Measurements from ENCODE around the gene CDH4. TPM values are rescaled to one million over a fixed set of nuclear protein-coding genes. Genes with fewer than 3 reads are reported as not detected.

The CDH4 gene
- total RNA-seq, 1 experiment from 2014 or later = not detected

GRCh38 chr20:61778495-61778863, 526.4 kb downstream of the CDH4 start:
- in situ Hi-C loops (cut with HindIII; ENCODE audit: low pct_unique_long_range_greater_than_20kb, low sequenced_read_pairs) (no loop called here), intact Hi-C loops (cut with micrococcal nuclease; ENCODE audit: unreplicated experiment) (no loop called here)
- H3K36me3 ChIP-seq (ENCODE audit: control insufficient read depth, insufficient read depth, low read length) = no peaks in the 10 kb centered on the region
- peaks cover 12% of the 10 kb centered on the region; the same call in 1 of the 2 replicates for H3K27me3 ChIP-seq (ENCODE audit: control insufficient read depth, insufficient read depth, low read length)
- no peaks in the 10 kb centered on the region for H3K9me3 ChIP-seq (ENCODE audit: control insufficient read depth, insufficient read depth, low read depth, low read length)
- H3K27ac ChIP-seq (ENCODE audit: low read length) = no peak overlapping the region
- no peaks in the 10 kb centered on the region for H3K4me1 ChIP-seq (ENCODE audit: control insufficient read depth, insufficient read depth, low read length)
- DNase-seq (ENCODE audit: low read depth, low spot score) (no peak), ATAC-seq (no peak)
- CTCF ChIA-PET = no interaction called here
- H3K4me3 ChIP-seq (ENCODE audit: low read depth in 2 of 2, low read length in 2 of 2) = no peak overlapping the region
- no peak for TF ChIP-seq TCF7L2 (IDR thresholded peaks at IDR 0.05; ENCODE audit: low read depth, low read length)
- no peak for TF ChIP-seq REST (IDR thresholded peaks at IDR 0.05; ENCODE audit: insufficient read depth in 1 of 2, low read depth in 2 of 2, low read length in 1 of 2)
- no peak for TF ChIP-seq SIN3A (IDR thresholded peaks at IDR 0.05; ENCODE audit: borderline replicate concordance, insufficient read depth, low read depth, low read length)
- TF ChIP-seq CTCF (IDR thresholded peaks at IDR 0.05) = no peak
- TF ChIP-seq POLR2AphosphoS5 (IDR thresholded peaks at IDR 0.05; ENCODE audit: low read depth, low read length) = no peak
- BruUV-seq (replicated peaks) = no TSS peak
- POLR2A ChIA-PET = no interaction called here

GRCh38 chr20:61779176-61779965, 527.3 kb downstream of the CDH4 start:
- TF ChIP-seq CTCF (IDR thresholded peaks at IDR 0.05) = no peak
- no peak for TF ChIP-seq SIN3A (IDR thresholded peaks at IDR 0.05; ENCODE audit: borderline replicate concordance, insufficient read depth, low read depth, low read length)
- no peak for TF ChIP-seq POLR2AphosphoS5 (IDR thresholded peaks at IDR 0.05; ENCODE audit: low read depth, low read length)
- no peak for TF ChIP-seq REST (IDR thresholded peaks at IDR 0.05; ENCODE audit: insufficient read depth in 1 of 2, low read depth in 2 of 2, low read length in 1 of 2)
- TF ChIP-seq TCF7L2 (IDR thresholded peaks at IDR 0.05; ENCODE audit: low read depth, low read length) = no peak
- in situ Hi-C loops (cut with HindIII; ENCODE audit: low pct_unique_long_range_greater_than_20kb, low sequenced_read_pairs) = no loop called here

More at GRCh38 chr20:61779176-61779965, 527.3 kb downstream of the CDH4 start:
- no peak overlapping the region for H3K27ac ChIP-seq (ENCODE audit: low read length)
- peaks cover 12% of the 10 kb centered on the region; the same call in 1 of the 2 replicates for H3K27me3 ChIP-seq (ENCODE audit: control insufficient read depth, insufficient read depth, low read length)
- H3K4me1 ChIP-seq (ENCODE audit: control insufficient read depth, insufficient read depth, low read length) = no peaks in the 10 kb centered on the region
- no TSS peak for BruUV-seq (replicated peaks)
- CTCF ChIA-PET = no interaction called here
- intact Hi-C loops (cut with micrococcal nuclease; ENCODE audit: unreplicated experiment) = no loop called here
- DNase-seq (ENCODE audit: low read depth, low spot score) = no peak
- no peak for ATAC-seq
- no peak overlapping the region for H3K4me3 ChIP-seq (ENCODE audit: low read depth in 2 of 2, low read length in 2 of 2)
- H3K36me3 ChIP-seq (ENCODE audit: control insufficient read depth, insufficient read depth, low read length) = no peaks in the 10 kb centered on the region
- no peaks in the 10 kb centered on the region for H3K9me3 ChIP-seq (ENCODE audit: control insufficient read depth, insufficient read depth, low read depth, low read length)
- POLR2A ChIA-PET = no interaction called here
